ENCODE data around the gene RSL24D1.
A peak's percentile ranks its signal among the peaks of the same experiment; 100 is the strongest.
"Not testable (repeated sequence)": the region's sequence is repeated elsewhere in the genome, so short reads cannot be mapped to it uniquely, and the experiment has no call there.

The RSL24D1 gene

GRCh38 chr15:55218056-55218455, 21.3 kb upstream of the RSL24D1 start:
- DNase-seq (ENCODE audit: low read depth in 2 of 2) = no peak

DNA sequence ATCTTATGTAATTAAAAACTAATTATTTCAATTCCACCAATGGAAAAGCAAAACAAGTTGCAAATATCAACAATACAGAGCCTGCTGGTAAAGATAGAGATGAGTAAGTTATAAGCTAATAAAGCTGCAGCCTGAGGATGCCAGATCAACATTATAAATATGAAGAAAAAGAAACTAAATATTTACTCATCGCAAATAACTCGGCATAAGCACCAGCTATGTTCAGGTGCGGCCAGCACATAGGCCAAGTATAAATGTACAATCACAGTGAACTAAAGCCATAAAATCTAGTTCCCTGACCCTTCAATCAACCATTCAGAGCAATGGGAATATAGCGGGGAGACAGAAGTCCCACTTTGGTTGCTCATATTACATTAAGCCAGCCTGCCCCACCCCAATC, 7.7 kb upstream of the RSL24D1 start:
- no peak for DNase-seq (ENCODE audit: low read depth in 2 of 2)

DNA sequence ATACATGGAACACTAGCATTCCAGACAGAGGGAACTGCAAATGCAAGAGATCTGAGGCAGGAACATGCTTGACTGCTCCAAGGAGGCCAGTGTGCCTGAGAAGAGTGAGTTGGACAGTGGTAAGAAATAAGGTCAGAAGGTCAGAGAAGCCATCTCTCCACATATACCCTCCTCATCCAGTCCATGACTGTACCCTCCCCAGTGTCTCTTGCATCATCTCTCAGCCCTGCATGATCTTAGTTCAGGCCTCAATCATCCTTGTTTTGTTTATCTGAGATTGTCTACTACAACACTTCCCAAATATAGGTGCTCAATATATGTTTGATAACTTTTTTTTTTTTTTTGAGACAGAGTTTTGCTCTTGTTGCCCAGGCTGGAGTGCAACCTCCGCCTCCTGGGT, 5.5 kb upstream of the RSL24D1 start:
- DNase-seq (ENCODE audit: low read depth in 2 of 2) = no peak

- no peak for DNase-seq (ENCODE audit: low read depth in 2 of 2)
Observed at GRCh38 chr15:55198706-55199105, 2.0 kb upstream of the RSL24D1 start.

DNA sequence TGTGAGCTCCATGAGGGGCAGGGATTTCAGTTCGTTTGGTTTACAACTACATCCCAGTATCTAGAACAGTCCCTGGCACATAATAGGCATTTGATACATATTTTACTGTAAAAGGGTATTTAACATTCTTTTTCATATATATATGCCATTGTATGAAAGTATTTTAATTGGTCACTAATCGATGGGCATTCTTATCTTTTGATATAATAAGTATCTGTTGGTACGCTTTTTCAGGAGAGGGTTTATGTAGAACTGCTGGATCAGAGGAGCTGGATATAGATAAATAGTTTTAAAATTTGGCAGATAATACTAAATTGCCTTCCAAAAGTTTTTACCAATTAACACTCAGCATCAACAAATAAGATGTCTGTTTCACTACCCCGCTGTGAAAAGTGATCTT, 978 bp upstream of the RSL24D1 start:
- DNase-seq (ENCODE audit: low read depth in 2 of 2) = no peak

DNA sequence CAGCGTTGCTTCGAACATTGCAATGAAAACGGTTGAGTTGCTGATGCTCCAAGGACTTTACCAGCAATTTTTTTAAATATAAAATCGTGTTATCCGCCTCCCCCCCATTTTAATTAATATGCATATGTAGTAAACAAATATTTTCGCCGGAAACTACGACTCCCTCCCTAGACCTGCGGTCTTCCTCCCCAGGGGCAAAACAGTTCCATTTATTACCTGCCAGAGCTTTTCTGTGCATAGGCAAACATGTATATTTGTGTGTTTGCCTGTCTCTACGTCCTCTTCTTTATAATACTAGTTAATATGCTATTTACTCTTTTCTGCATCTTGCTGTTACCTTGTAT, 593 bp upstream of the RSL24D1 start:
- DNase-seq (ENCODE audit: low read depth in 2 of 2) = no peak

DNA sequence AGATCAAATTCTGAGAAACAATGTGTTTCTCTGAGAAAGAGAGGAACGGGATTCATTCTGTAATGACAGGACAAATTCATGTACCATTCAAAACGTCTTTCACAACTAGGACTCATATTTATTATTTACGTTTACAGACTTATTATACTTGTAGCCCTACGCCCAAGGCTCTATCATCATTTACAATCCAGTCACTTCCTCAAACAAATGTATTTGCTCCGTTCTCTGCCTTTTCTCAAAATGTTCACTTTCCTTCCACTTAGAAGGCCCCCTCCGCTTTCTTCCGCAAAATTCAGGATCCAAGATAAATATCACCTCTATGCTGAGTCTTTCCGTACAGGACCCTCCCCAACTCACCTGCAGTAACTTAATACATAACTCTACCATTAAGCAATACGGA, 745 bp downstream of the RSL24D1 start:
- no peak for DNase-seq (ENCODE audit: low read depth in 2 of 2)

GRCh38 chr15:55194256-55194655, 2.5 kb downstream of the RSL24D1 start:
- no peak for DNase-seq (ENCODE audit: low read depth in 2 of 2)

GRCh38 chr15:55186331-55186730, 10.4 kb downstream of the RSL24D1 start:
- DNase-seq (ENCODE audit: low read depth in 2 of 2) = no peak

DNA sequence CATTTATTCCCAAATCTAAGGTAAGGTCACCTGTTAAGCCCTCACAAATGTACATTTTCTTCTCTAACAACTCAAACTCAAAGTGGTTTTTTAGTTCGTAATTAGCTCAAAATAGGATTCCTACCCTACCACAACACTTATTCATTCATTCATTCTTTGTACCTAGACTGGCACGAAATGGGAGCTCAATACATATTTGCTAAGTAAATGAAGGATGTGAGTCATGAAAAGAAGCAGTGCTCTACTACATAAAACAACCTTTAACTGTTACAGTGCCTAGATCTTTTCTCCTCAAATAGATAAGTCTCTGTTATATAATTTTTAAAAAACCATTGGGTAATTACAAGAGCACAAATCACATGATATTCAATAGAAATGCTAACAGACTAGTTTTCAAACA, 13.1 kb downstream of the RSL24D1 start:
- DNase-seq (ENCODE audit: low read depth in 2 of 2) = no peak

GRCh38 chr15:55179141-55179540, 17.6 kb downstream of the RSL24D1 start:
- DNase-seq (ENCODE audit: low read depth in 2 of 2) = no peak

GRCh38 chr15:55170361-55170760, 26.4 kb downstream of the RSL24D1 start:
- no peak for DNase-seq (ENCODE audit: low read depth in 2 of 2)

DNA sequence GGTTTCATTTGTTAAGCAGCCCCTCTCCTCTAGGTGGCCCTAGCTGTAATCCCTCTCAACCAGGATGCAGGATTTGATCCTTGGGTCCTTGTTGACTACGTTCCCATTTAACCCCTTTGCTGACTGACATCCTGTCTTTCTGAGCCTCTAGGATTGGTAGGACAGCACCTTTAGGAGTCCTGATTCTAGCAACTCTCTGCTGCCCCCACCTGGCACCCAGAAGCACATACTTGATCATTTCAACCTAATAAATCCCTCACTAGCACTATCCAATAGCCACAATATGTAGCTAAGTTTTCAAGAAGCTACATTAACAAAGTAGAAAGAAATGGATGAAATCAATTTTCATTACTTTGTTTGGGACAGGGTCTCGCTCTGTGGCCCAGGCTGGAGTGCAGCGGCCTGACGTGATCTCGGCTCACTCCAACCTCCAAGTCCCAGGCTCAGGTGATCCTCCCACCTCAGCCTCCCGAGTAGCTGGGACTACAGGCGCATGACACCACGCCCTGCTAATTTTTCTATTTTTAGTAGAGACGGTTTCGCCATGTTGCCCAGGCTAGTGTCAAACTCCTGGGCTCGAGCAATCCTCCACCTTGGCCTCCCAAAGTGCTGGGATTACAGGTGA, 28.3 kb downstream of the RSL24D1 start:
- peak in 1 of 2 donors; percentile 13 for DNase-seq (ENCODE audit: low read depth in 2 of 2)

DNA sequence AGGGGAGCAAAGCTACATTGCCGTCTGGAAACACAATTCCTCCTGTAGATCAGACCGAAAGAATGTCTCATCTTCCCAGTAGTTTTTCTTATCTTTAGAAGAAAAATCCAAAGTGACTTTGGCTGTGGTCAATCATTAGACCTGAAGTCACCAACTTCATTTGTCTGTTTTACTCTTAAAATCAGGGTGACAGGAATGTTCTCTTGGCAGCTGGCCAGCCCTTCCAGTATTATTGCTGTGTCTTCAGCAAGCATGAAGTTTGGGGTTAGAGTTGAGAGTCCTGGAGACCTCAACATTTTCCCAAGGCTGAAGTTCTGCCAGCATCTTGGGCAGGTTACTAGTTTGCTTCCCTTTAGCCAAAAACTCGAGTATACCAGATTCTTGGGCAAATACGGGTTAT, 32.5 kb downstream of the RSL24D1 start:
- no peak for DNase-seq (ENCODE audit: low read depth in 2 of 2)

- no peak for DNase-seq (ENCODE audit: low read depth in 2 of 2)
Observed at GRCh38 chr15:55151631-55152030, 45.1 kb downstream of the RSL24D1 start.

GRCh38 chr15:55143132-55143531, 53.6 kb downstream of the RSL24D1 start:
- not testable (repeated sequence) for DNase-seq (ENCODE audit: low read depth in 2 of 2)

- no peak for DNase-seq (ENCODE audit: low read depth in 2 of 2)
Observed at GRCh38 chr15:55133972-55134371, 62.8 kb downstream of the RSL24D1 start.

GRCh38 chr15:55132672-55133071, 64.1 kb downstream of the RSL24D1 start:
- DNase-seq (ENCODE audit: low read depth in 2 of 2) = no peak

All from stimulated activated CD8-positive, alpha-beta memory T cell treated with anti-CD3 and anti-CD28 coated beads, Interleukin-7, amount 100 ng/mL, for 4 hours (primary cell).